Testis (tissue), 3 donors: ENCODE measurements around the gene MPND. TPM values are rescaled to one million over a fixed set of nuclear protein-coding genes. Genes with fewer than 3 reads are reported as not detected.

Source experiments
- DNase-seq: peaks from one replicate; pipeline ENCODE4 v3.0.0-alpha.2; 2019
- H3K27ac ChIP-seq, 2 donors: fragments of 200-600 bp; sonication (generic); one replicate each; pipeline ENCODE4 v1.5.1; 2019
- H3K27me3 ChIP-seq: fragments of 200-600 bp; sonication (generic); one replicate; pipeline ENCODE4 v1.5.1; 2019
- H3K36me3 ChIP-seq: fragments of 200-600 bp; sonication (generic); one replicate; pipeline ENCODE4 v1.5.1; 2017; ENCODE audit warnings: low read depth; ENCODE audit errors: missing control alignments
- H3K4me1 ChIP-seq: fragments of 200-600 bp; sonication (generic); one replicate; pipeline ENCODE4 v1.5.1; 2019
- H3K4me3 ChIP-seq, 2 donors: fragments of 200-600 bp; sonication (generic); one replicate each; pipeline ENCODE4 v1.5.1; 2017 to 2019
- H3K9me3 ChIP-seq: fragments of 200-600 bp; sonication (generic); one replicate; pipeline ENCODE4 v1.5.1; 2017
- CTCF ChIP-seq, 3 experiments: fragments of 450-650 bp in 2 of 3; fragments of 200-600 bp in 1 of 3; sonication (generic) in 1 of 3; IDR thresholded peaks; one replicate each; pipeline ENCODE4 v1.5.1; 2016 to 2019; ENCODE audit warnings: antibody characterized with exemption in 3 of 3, mild to moderate bottlenecking in 2 of 3, moderate library complexity in 1 of 3
- POLR2A ChIP-seq: fragments of 450-650 bp; IDR thresholded peaks from one replicate; pipeline ENCODE4 v1.6.1; 2017; ENCODE audit warnings: antibody characterized with exemption, mild to moderate bottlenecking, moderate library complexity
- WGBS, 2 donors: methylation state at CpG; one replicate each; pipeline ENCODE4 v1.1.5; 2018; 5-methylcytosine and 5-hydroxymethylcytosine counted together
- intact Hi-C: fragments of 100-400 bp; cut with DNase I; formaldehyde crosslinking; loops from one replicate; pipeline ENCODE4 v1.15.1; 2023; ENCODE audit warnings: low total_unique reads
- polyA plus RNA-seq: library from polyadenylated mRNA; stranded (reverse); fragments of 350-450 nt; fragmentation: Illumina TruSeq; extraction: RNeasy Lipid Tissue Mini Kit (QIAGEN cat#74804); gene quantifications from one replicate; pipeline ENCODE4 v1.2.3, GENCODE V29; 2014; ENCODE audit warnings: low read depth, low replicate concordance; ENCODE audit not compliant: insufficient read depth
- total RNA-seq, 2 donors: library from RNA; depleted of rRNA; stranded (reverse); fragments of >200 nt; gene quantifications; one replicate each; pipeline ENCODE4 v1.2.3, GENCODE V29; 2016

The MPND gene
- total and polyA plus RNA-seq, 3 donors from 2014 or later, result 9.1 to 14.3 (median 13.3) TPM

GRCh38 chr19:4401769-4402170 is 58.4 kb downstream of the MPND start:
- peaks cover 31% of the 10 kb centered on the region for H3K4me1 ChIP-seq
- peak overlapping the region; percentile 32 to 81 for H3K4me3 ChIP-seq
- DNase-seq, result no peak
- no peaks in the 10 kb centered on the region for H3K9me3 ChIP-seq
- TF ChIP-seq CTCF (IDR thresholded peaks at IDR 0.05) (peak in 1 of 3 experiments; percentile 6), POLR2A (no peak)
- H3K27me3 ChIP-seq, result no peaks in the 10 kb centered on the region
- H3K36me3 ChIP-seq, result no peaks in the 10 kb centered on the region
- peak overlapping the region; percentile 73 to 90 for H3K27ac ChIP-seq
- intact Hi-C loops, result loop anchor here (10.0 kb wide), 1 partner anchor 53 kb away; the partner anchor contains the start of gene UBXN6
- 1% methylated on average over 8 of the region's 8 CpGs for WGBS, 2 donors

GRCh38 chr19:4402171-4403004 is 59.0 kb downstream of the MPND start, which contains the start of gene CHAF1A:
Gene CHAF1A, plus strand, starts transcription at chr19:4402640. Its CDS starts 123 bp downstream, at chr19:4402763.
- peaks cover 25% of the 10 kb centered on the region for H3K4me1 ChIP-seq
- H3K27ac ChIP-seq, result peak within 1 kb of the TSS; percentile 73 to 90
- no peaks in the 10 kb centered on the region for H3K9me3 ChIP-seq
- peak; percentile 100 for DNase-seq
- H3K27me3 ChIP-seq, result no peaks in the 10 kb centered on the region
- intact Hi-C loops, result loop anchor here (10.0 kb wide), 1 partner anchor 52 kb away; the partner anchor contains the start of gene UBXN6
- no peak for TF ChIP-seq CTCF (IDR thresholded peaks at IDR 0.05)
- peak; percentile 66 for TF ChIP-seq POLR2A
- WGBS, 2 donors, result 0 to 2% methylated on average over 13 to 31 of the region's 84 CpGs
- H3K36me3 ChIP-seq, result no peaks in the 10 kb centered on the region
- peak within 1 kb of the TSS; percentile 69 to 81 for H3K4me3 ChIP-seq

GRCh38 chr19:4403005-4403761 is 59.8 kb downstream of the MPND start:
- 9% methylated on average over 29 to 32 of the region's 32 CpGs for WGBS, 2 donors
- Histone ChIP-seq H3K4me3 (peak overlapping the region; percentile 69 to 81), H3K36me3 (no peaks in the 10 kb centered on the region), H3K9me3 (no peaks in the 10 kb centered on the region), H3K4me1 (peaks cover 22% of the 10 kb centered on the region), H3K27me3 (no peaks in the 10 kb centered on the region), H3K27ac (peak overlapping the region; percentile 16 to 75)
- intact Hi-C loops, result loop anchor here (10.0 kb wide), 1 partner anchor 52 kb away; the partner anchor contains the start of gene UBXN6
- DNase-seq, result no peak
- no peak for TF ChIP-seq CTCF (IDR thresholded peaks at IDR 0.05)
- TF ChIP-seq POLR2A, result no peak

- no peaks in the 10 kb centered on the region for H3K36me3 ChIP-seq
- peaks cover 12% of the 10 kb centered on the region for H3K4me1 ChIP-seq
- H3K4me3 ChIP-seq, result no peak overlapping the region
- TF ChIP-seq CTCF (IDR thresholded peaks at IDR 0.05) (no peak), POLR2A (no peak)
- no peaks in the 10 kb centered on the region for H3K9me3 ChIP-seq
- WGBS, 2 donors, result 81 to 84% methylated on average over 8 of the region's 8 CpGs
- no peak overlapping the region for H3K27ac ChIP-seq
- H3K27me3 ChIP-seq, result no peaks in the 10 kb centered on the region
- DNase-seq, result no peak
- intact Hi-C loops, result loop anchor here (10.0 kb wide), 1 partner anchor 49 kb away; the partner anchor contains the start of gene UBXN6
Observed at GRCh38 chr19:4405977-4406376, 62.6 kb downstream of the MPND start.
